ENCODE results near the gene NCEH1. TPM values are rescaled to one million over a fixed set of nuclear protein-coding genes. Genes with fewer than 3 reads are reported as not detected.

Gene NCEH1
- total RNA-seq, 2 experiments from 2014 or later = 5.0 to 6.8 TPM

DNA sequence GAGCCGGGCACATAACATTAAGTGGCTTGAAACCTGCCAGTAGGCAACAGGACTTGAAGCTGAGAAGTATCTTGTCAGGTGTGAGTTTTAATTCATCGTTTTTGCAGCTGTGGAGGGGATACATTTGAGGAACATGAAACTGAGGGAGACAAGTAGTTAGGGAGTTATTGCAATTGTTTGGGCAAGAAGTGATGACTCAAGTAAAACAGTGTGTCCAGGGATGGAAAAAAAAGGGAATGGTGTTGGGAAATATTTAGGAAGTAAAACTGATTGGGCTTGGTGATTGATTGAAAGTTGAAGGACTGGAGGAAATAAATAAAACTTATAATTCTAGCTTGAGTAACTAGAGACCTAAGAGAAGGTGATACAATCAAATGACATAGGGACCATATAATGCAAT lies 85.5 kb downstream of the NCEH1 start:
- Mint-ChIP-seq H3K27me3 (no peaks in the 10 kb centered on the region), H3K4me1 (peaks cover 9% of the 10 kb centered on the region)
- POLR2A ChIA-PET = interaction anchor here (0.7 kb wide), 1 partner anchor 293 kb away, joined by 3 read pairs; no protein-coding TSS in a partner anchor

GRCh38 chr3:172624999-172625398 lies 85.9 kb downstream of the NCEH1 start:
- H3K4me1 Mint-ChIP-seq = peaks cover 9% of the 10 kb centered on the region
- no peaks in the 10 kb centered on the region for H3K27me3 Mint-ChIP-seq
- no peak overlapping the region for H3K4me3 Mint-ChIP-seq
- CTCF ChIA-PET = interaction anchor here (1.1 to 1.9 kb wide), 5 partner anchors 9 to 148 kb away, joined by 3 to 7 read pairs (median 4); no protein-coding TSS in a partner anchor
- no peaks in the 10 kb centered on the region for H3K9me3 Mint-ChIP-seq
- DNase-seq = no peak
- POLR2A ChIA-PET = no interaction called here
- H3K27ac Mint-ChIP-seq = no peak overlapping the region
- no peaks in the 10 kb centered on the region for H3K36me3 Mint-ChIP-seq (ENCODE audit: low read depth)

More for the DNA sequence above, 85.5 kb downstream of the NCEH1 start:
- Mint-ChIP-seq H3K27ac (no peak overlapping the region), H3K36me3 (ENCODE audit: low read depth) (no peaks in the 10 kb centered on the region), H3K9me3 (no peaks in the 10 kb centered on the region), H3K4me3 (no peak overlapping the region)
- CTCF ChIA-PET = interaction anchor here (1.9 kb wide), 2 partner anchors 47 to 148 kb away, joined by 4 to 7 read pairs; no protein-coding TSS in a partner anchor
- DNase-seq = no peak

DNA sequence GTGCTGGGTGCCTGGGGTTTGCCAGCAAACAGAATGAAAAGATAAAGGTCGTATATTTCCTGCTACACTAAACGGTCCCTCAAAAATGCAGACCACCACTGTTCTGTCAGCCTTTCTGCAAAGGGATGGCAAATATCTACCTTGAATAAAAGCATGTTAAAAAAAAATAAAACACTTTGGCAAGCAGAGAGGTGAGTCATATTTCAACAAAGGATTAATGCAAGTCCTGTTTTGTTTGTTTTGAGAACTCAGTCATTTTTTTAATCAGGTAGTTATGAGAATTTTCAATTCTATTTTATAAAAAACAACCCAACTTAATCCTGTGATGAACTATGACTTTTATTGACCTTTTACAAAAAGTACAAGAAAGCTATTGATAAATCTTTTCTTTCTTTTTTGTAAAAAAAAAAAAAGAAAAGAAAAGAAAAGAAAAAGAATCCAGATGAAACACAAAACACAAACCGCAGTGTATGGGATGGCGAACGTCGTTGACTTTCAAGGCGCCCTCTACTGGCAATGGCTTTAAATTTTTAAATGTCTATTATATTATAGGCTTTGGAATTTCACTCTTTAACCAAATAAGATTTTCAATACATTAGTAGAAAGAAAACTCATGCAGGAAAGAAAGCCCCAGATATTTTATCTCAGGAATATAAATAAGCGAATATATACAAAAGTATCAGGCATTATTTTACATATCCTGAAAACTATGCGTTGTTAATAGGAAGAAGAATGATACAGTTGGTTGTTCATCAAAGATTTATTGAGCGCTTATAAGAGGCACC lies 87.8 kb downstream of the NCEH1 start:
- ChIA-PET CTCF (interaction anchor here (0.6 to 2.6 kb wide), 14 partner anchors 8 to 162 kb away, joined by 3 to 13 read pairs (median 3); no protein-coding TSS in a partner anchor), POLR2A (interaction anchor here (0.6 kb wide), 1 partner anchor 107 kb away, joined by 3 read pairs; no protein-coding TSS in a partner anchor)
- Mint-ChIP-seq H3K27ac (no peak overlapping the region), H3K4me3 (no peak overlapping the region), H3K27me3 (no peaks in the 10 kb centered on the region), H3K4me1 (peaks cover 9% of the 10 kb centered on the region), H3K36me3 (ENCODE audit: low read depth) (no peaks in the 10 kb centered on the region), H3K9me3 (peaks cover 5% of the 10 kb centered on the region)
- DNase-seq = peak; percentile 55

DNA sequence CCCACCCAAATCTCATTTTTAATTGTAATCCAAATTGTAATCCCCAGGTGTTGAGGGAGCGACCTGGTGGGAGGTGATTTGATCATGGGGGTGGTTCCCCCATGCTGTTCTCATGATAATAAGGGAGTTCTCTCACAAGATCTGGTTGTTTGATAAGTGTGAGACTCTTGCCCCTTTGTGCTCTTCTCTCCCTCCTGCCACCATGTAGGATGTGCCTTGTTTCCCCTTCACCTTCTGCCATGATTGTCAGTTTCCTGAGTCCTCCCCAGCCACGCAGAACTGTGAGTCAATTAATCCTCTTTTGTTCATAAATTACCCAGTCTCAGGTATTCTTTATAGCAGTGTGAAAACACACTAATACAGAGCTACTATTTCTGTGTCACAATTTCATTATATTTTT lies 88.7 kb downstream of the NCEH1 start:
- Mint-ChIP-seq H3K36me3 (ENCODE audit: low read depth) (peaks cover 2% of the 10 kb centered on the region), H3K27ac (no peak overlapping the region), H3K27me3 (no peaks in the 10 kb centered on the region), H3K9me3 (peaks cover 6% of the 10 kb centered on the region), H3K4me3 (no peak overlapping the region), H3K4me1 (peaks cover 11% of the 10 kb centered on the region)
- CTCF ChIA-PET = interaction anchor here (0.5 to 2.6 kb wide), 10 partner anchors 8 to 161 kb away, joined by 3 to 13 read pairs (median 3); no protein-coding TSS in a partner anchor
- DNase-seq = no peak
- POLR2A ChIA-PET = interaction anchor here (0.6 kb wide), 1 partner anchor 106 kb away, joined by 3 read pairs; no protein-coding TSS in a partner anchor

DNA sequence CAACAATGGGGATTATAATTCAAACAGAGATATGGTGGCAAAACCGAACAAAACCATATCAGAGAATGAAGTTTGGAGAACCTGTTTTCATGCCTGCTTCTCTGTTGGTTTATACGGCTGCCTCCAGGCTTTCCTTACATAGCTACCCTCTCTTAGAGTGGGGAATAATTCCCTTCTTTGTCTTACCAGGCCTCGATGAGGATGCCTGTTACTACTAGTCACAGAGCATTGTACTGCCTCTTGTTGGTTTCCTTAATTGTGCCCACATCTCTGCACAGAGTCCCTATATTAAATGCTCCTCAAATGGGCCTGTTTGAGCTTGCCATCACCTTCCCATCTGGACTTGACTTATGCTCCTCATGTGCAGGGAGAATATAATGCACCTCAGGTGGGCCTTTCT lies 92.9 kb downstream of the NCEH1 start:
- Mint-ChIP-seq H3K36me3 (ENCODE audit: low read depth) (peaks cover 7% of the 10 kb centered on the region), H3K27ac (no peak overlapping the region), H3K9me3 (peaks cover 16% of the 10 kb centered on the region), H3K27me3 (no peaks in the 10 kb centered on the region), H3K4me3 (no peak overlapping the region), H3K4me1 (peaks cover 28% of the 10 kb centered on the region)
- no peak for DNase-seq
- POLR2A ChIA-PET = interaction anchor here (0.7 kb wide), 1 partner anchor 286 kb away, joined by 4 read pairs; no protein-coding TSS in a partner anchor
- CTCF ChIA-PET = interaction anchor here (1.1 to 1.9 kb wide), 2 partner anchors 11 to 22 kb away, joined by 4 read pairs; no protein-coding TSS in a partner anchor

- Mint-ChIP-seq H3K27ac (no peak overlapping the region), H3K4me1 (peaks cover 22% of the 10 kb centered on the region), H3K36me3 (ENCODE audit: low read depth) (peaks cover 7% of the 10 kb centered on the region), H3K4me3 (no peak overlapping the region), H3K27me3 (no peaks in the 10 kb centered on the region), H3K9me3 (peaks cover 20% of the 10 kb centered on the region)
- no peak for DNase-seq
- CTCF ChIA-PET = interaction anchor here (0.8 to 1.7 kb wide), 3 partner anchors 9 to 141 kb away, joined by 3 to 4 read pairs (median 4); no protein-coding TSS in a partner anchor
- POLR2A ChIA-PET = interaction anchor here (0.7 kb wide), 1 partner anchor 285 kb away, joined by 4 read pairs; no protein-coding TSS in a partner anchor
Measured at GRCh38 chr3:172617013-172617706, 93.7 kb downstream of the NCEH1 start.

DNA sequence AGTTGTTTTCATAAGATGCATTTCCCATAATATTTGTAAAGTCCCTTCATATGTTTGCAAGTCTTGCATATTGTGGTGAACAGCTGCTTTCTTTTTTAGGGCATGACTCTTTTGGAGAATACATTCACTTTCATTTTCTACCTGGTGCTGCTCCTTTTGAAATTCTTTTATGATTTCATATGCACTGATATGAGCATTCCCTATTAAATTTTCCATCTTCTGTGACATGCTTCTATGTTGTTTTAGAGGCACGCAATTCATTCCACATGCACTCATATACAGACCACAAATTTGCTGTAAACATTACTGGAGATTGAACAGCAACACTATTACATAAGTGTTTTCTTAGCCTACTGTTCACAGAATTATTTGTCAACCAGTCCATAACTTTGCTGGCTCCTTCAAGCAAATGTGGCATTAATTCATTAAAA lies 94.8 kb downstream of the NCEH1 start:
- Mint-ChIP-seq H3K27ac (peak overlapping the region; percentile 73), H3K4me3 (no peak overlapping the region), H3K36me3 (ENCODE audit: low read depth) (peaks cover 7% of the 10 kb centered on the region), H3K9me3 (peaks cover 20% of the 10 kb centered on the region), H3K4me1 (peaks cover 19% of the 10 kb centered on the region), H3K27me3 (no peaks in the 10 kb centered on the region)
- ChIA-PET POLR2A (no interaction called here), CTCF (interaction anchor here (0.6 to 1.7 kb wide), 3 partner anchors 11 to 140 kb away, joined by 3 to 6 read pairs (median 4); no protein-coding TSS in a partner anchor)
- DNase-seq = no peak

DNA sequence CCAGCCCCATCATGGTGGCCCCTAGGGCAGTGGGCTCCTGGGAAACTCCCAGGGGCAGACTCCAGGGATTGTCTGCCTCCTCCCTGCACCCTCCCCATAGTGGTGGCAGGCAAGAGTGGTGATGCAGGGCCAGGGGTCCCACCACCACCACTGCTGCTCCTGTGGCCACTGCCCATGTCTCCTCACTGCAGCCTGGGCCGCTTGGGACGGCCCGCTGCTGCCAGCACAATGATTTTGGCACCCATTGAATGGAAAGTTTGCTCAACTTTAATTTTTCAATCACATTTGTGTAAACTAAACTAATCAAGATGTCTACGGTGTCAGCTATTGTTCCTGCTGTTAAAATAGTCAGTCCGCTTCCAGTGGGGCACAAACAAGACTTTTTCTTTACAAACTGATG lies 95.6 kb downstream of the NCEH1 start:
- Mint-ChIP-seq H3K27ac (peak overlapping the region; percentile 73), H3K36me3 (ENCODE audit: low read depth) (peaks cover 11% of the 10 kb centered on the region), H3K4me3 (no peak overlapping the region), H3K27me3 (no peaks in the 10 kb centered on the region), H3K4me1 (peaks cover 19% of the 10 kb centered on the region), H3K9me3 (peaks cover 25% of the 10 kb centered on the region)
- CTCF ChIA-PET = interaction anchor here (0.6 to 1.1 kb wide), 2 partner anchors 13 to 99 kb away, joined by 3 to 6 read pairs; no protein-coding TSS in a partner anchor
- no peak for DNase-seq
- POLR2A ChIA-PET = no interaction called here

GRCh38 chr3:172614340-172615274 lies 96.3 kb downstream of the NCEH1 start:
- POLR2A ChIA-PET = no interaction called here
- Mint-ChIP-seq H3K36me3 (ENCODE audit: low read depth) (peaks cover 13% of the 10 kb centered on the region), H3K27ac (peak overlapping the region; percentile 25), H3K9me3 (peaks cover 28% of the 10 kb centered on the region), H3K4me1 (peaks cover 19% of the 10 kb centered on the region), H3K4me3 (no peak overlapping the region), H3K27me3 (no peaks in the 10 kb centered on the region)
- CTCF ChIA-PET = interaction anchor here (1.0 to 3.2 kb wide), 4 partner anchors 9 to 25 kb away, joined by 3 to 13 read pairs (median 9); no protein-coding TSS in a partner anchor
- no peak for DNase-seq

DNA sequence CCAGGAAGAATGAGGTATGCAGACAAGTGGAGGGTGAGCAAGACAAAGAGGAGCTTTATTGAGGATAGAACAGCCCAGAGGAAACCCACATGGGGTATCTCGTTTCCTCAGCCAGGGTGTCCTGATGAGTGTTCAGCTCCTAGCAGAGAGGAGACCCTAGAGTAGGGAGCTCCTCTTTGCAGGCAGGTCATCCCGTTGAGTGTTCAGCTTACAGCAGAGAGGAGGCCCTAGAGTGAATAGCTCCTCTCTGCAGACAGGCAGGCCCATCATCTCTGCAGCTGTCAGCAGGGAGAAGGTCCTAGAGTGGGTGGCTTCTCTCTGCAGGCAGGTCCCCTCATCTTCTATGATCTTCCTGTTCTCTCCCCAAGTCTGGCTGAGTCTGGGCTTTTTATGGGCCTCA lies 97.0 kb downstream of the NCEH1 start:
- H3K27ac Mint-ChIP-seq = no peak overlapping the region
- peaks cover 19% of the 10 kb centered on the region for H3K4me1 Mint-ChIP-seq
- H3K9me3 Mint-ChIP-seq = peaks cover 27% of the 10 kb centered on the region
- H3K4me3 Mint-ChIP-seq = no peak overlapping the region
- H3K36me3 Mint-ChIP-seq (ENCODE audit: low read depth) = peaks cover 13% of the 10 kb centered on the region
- no peaks in the 10 kb centered on the region for H3K27me3 Mint-ChIP-seq
- POLR2A ChIA-PET = no interaction called here
- DNase-seq = no peak
- CTCF ChIA-PET = interaction anchor here (0.6 to 3.2 kb wide), 8 partner anchors 10 to 199 kb away, joined by 3 to 13 read pairs (median 5); no protein-coding TSS in a partner anchor

- ChIA-PET CTCF (interaction anchor here (0.6 to 3.2 kb wide), 8 partner anchors 10 to 198 kb away, joined by 3 to 13 read pairs (median 5); no protein-coding TSS in a partner anchor), POLR2A (no interaction called here)
- no peak overlapping the region for H3K4me3 Mint-ChIP-seq
- peaks cover 27% of the 10 kb centered on the region for H3K9me3 Mint-ChIP-seq
- H3K27me3 Mint-ChIP-seq = no peaks in the 10 kb centered on the region
- peaks cover 13% of the 10 kb centered on the region for H3K36me3 Mint-ChIP-seq (ENCODE audit: low read depth)
- H3K27ac Mint-ChIP-seq = no peak overlapping the region
- peaks cover 19% of the 10 kb centered on the region for H3K4me1 Mint-ChIP-seq
- DNase-seq = no peak
Measured at GRCh38 chr3:172612871-172613678, 97.8 kb downstream of the NCEH1 start.

All from activated CD4-positive, alpha-beta T cell treated with anti-CD3 and anti-CD28 coated beads, Interleukin-2, amount 10 ng/mL, durations not matched to agents 7 days and 5 days (primary cell).